H9 (cell line): ENCODE data around the gene CLPTM1L. TPM values are rescaled to one million over a fixed set of nuclear protein-coding genes. Genes with fewer than 3 reads are reported as not detected.

Experiments used
- DNase-seq: peaks from one replicate; pipeline ENCODE4 v3.0.0-alpha.2; 2017
- H2AFZ ChIP-seq: one replicate; pipeline ENCODE4 v1.6.1; 2013; ENCODE audit warnings: mild to moderate bottlenecking, low read length, control low read depth, moderate library complexity
- H2AK5ac ChIP-seq: 2 replicates; pipeline ENCODE4 v1.6.1; 2013; ENCODE audit warnings: low read length, control low read depth, mixed read lengths; ENCODE audit not compliant: insufficient read length
- H2BK120ac ChIP-seq: one replicate; pipeline ENCODE4 v1.6.1; 2013; ENCODE audit warnings: low read depth, mild to moderate bottlenecking, low read length, control low read depth, inconsistent platforms; ENCODE audit not compliant: poor library complexity, severe bottlenecking
- H2BK12ac ChIP-seq: 2 replicates; pipeline ENCODE4 v1.6.1; 2013; ENCODE audit warnings: low read length, control low read depth, mixed read lengths, low read depth; ENCODE audit not compliant: insufficient read length
- H2BK15ac ChIP-seq: 2 replicates; pipeline ENCODE4 v1.6.1; 2013; ENCODE audit warnings: low read depth, low read length, control low read depth
- H2BK20ac ChIP-seq: one replicate; pipeline ENCODE4 v1.6.1; 2013; ENCODE audit warnings: low read depth, mild to moderate bottlenecking, low read length, control low read depth, inconsistent platforms; ENCODE audit not compliant: poor library complexity, severe bottlenecking
- H2BK5ac ChIP-seq: 2 replicates; pipeline ENCODE4 v1.6.1; 2013; ENCODE audit warnings: low read length, control low read depth, mixed read lengths; ENCODE audit not compliant: insufficient read length
- H3K14ac ChIP-seq: 2 replicates; pipeline ENCODE4 v1.6.1; 2013; ENCODE audit warnings: low read length, control low read depth; ENCODE audit not compliant: insufficient read depth
- H3K18ac ChIP-seq: 2 replicates; pipeline ENCODE4 v1.6.1; 2013; ENCODE audit warnings: low read depth, mild to moderate bottlenecking, mixed read lengths, low read length, control low read depth; ENCODE audit not compliant: insufficient read length
- H3K23ac ChIP-seq: 2 replicates; pipeline ENCODE4 v1.6.1; 2013; ENCODE audit warnings: low read length, control low read depth, mixed read lengths, low read depth; ENCODE audit not compliant: insufficient read length
- H3K23me2 ChIP-seq: 2 replicates; pipeline ENCODE4 v1.6.1; 2013; ENCODE audit warnings: low read depth, mild to moderate bottlenecking, mixed read lengths, low read length, control low read depth; ENCODE audit not compliant: insufficient read length, poor library complexity, severe bottlenecking
- H3K27ac ChIP-seq: 2 replicates; pipeline ENCODE4 v1.5.1; 2013; ENCODE audit warnings: low read length, control low read depth, mixed read lengths, low read depth; ENCODE audit not compliant: insufficient read length
- H3K27me3 ChIP-seq: 2 replicates; pipeline ENCODE4 v1.6.1; 2013; ENCODE audit warnings: low read length, control low read depth, inconsistent platforms; ENCODE audit not compliant: insufficient read depth
- H3K4ac ChIP-seq: 2 replicates; pipeline ENCODE4 v1.6.1; 2013; ENCODE audit warnings: low read depth, mild to moderate bottlenecking, control low read depth, inconsistent platforms, low read length, moderate library complexity
- H3K4me1 ChIP-seq: 2 replicates; pipeline ENCODE4 v1.6.1; 2013; ENCODE audit warnings: low read length, control low read depth, inconsistent platforms; ENCODE audit not compliant: insufficient read depth
- H3K4me2 ChIP-seq: 2 replicates; pipeline ENCODE4 v1.6.1; 2013; ENCODE audit warnings: low read length, control low read depth, mixed read lengths; ENCODE audit not compliant: insufficient read length, insufficient read depth
- H3K56ac ChIP-seq: 2 replicates; pipeline ENCODE4 v1.6.1; 2013; ENCODE audit warnings: low read depth, mild to moderate bottlenecking, mixed read lengths, low read length, control low read depth; ENCODE audit not compliant: insufficient read length
- H3K79me1 ChIP-seq: 2 replicates; pipeline ENCODE4 v1.6.1; 2013; ENCODE audit warnings: low read depth, mild to moderate bottlenecking, moderate library complexity, low read length, control low read depth, inconsistent platforms; ENCODE audit not compliant: insufficient read depth, poor library complexity, severe bottlenecking
- H3K79me2 ChIP-seq: 2 replicates; pipeline ENCODE4 v1.6.1; 2013; ENCODE audit warnings: low read length, control low read depth, inconsistent platforms; ENCODE audit not compliant: insufficient read depth
- H3K9ac ChIP-seq: 2 replicates; pipeline ENCODE4 v1.6.1; 2013; ENCODE audit warnings: low read length, control low read depth, mixed read lengths; ENCODE audit not compliant: insufficient read length; ENCODE audit errors: extremely low read depth
- H3K9me3 ChIP-seq: one replicate; pipeline ENCODE4 v1.6.1; 2013; ENCODE audit warnings: low read depth, low read length, inconsistent platforms; ENCODE audit not compliant: control insufficient read depth
- H3T11ph ChIP-seq: one replicate; pipeline ENCODE4 v1.6.1; 2013; ENCODE audit warnings: mild to moderate bottlenecking, low read length, control low read depth, inconsistent platforms
- H4K20me1 ChIP-seq: one replicate; pipeline ENCODE4 v1.6.1; 2013; ENCODE audit not compliant: control insufficient read depth, insufficient read length, insufficient read depth
- H4K5ac ChIP-seq: 2 replicates; pipeline ENCODE4 v1.6.1; 2013; ENCODE audit warnings: low read depth, mild to moderate bottlenecking, mixed read lengths, low read length, control low read depth; ENCODE audit not compliant: insufficient read length
- H4K8ac ChIP-seq: replicated peaks from 2 replicates; pipeline ENCODE4 v1.6.1; 2013; ENCODE audit warnings: low read length, control low read depth, mixed read lengths, low read depth; ENCODE audit not compliant: insufficient read length
- H4K91ac ChIP-seq: 2 replicates; pipeline ENCODE4 v1.6.1; 2013; ENCODE audit warnings: low read depth, mild to moderate bottlenecking, moderate library complexity, mixed read lengths, low read length, control low read depth; ENCODE audit not compliant: insufficient read length
- H3K27ac Mint-ChIP-seq, 3 experiments: 2 replicates in 2 of 3; 3 replicates in 1 of 3; pipeline ENCODE4 v1.8.0; 2020 to 2021; ENCODE audit warnings: mixed read lengths in 3 of 3, mild to moderate bottlenecking in 1 of 3, moderate library complexity in 1 of 3
- H3K27me3 Mint-ChIP-seq: 2 replicates; pipeline ENCODE4 v1.8.0; 2021; ENCODE audit warnings: low read depth, mild to moderate bottlenecking, moderate library complexity, mixed read lengths
- H3K36me3 Mint-ChIP-seq, 3 experiments: 2 replicates in 2 of 3; 3 replicates in 1 of 3; pipeline ENCODE4 v1.8.0; 2020 to 2021; ENCODE audit warnings: low read depth in 3 of 3, mixed read lengths in 3 of 3; ENCODE audit not compliant: insufficient read depth in 1 of 3
- H3K4me1 Mint-ChIP-seq, 2 experiments: 2 replicates each; pipeline ENCODE4 v1.8.0; 2020; ENCODE audit warnings: mixed read lengths in 2 of 2
- H3K4me3 Mint-ChIP-seq, 2 experiments: 2 replicates in 1 of 2; 3 replicates in 1 of 2; pipeline ENCODE4 v1.8.0; 2020 to 2021; ENCODE audit warnings: mild to moderate bottlenecking in 2 of 2, mixed read lengths in 2 of 2, moderate library complexity in 1 of 2
- H3K9me3 Mint-ChIP-seq, 2 experiments: 2 replicates in 1 of 2; 3 replicates in 1 of 2; pipeline ENCODE4 v1.8.0; 2020; ENCODE audit warnings: mild to moderate bottlenecking in 2 of 2, mixed read lengths in 2 of 2, moderate library complexity in 1 of 2
- CTCF ChIP-seq: fragments of 200-600 bp; sonication (generic); conservative IDR thresholded peaks from 3 replicates; pipeline ENCODE4 v1.8.0; 2021; ENCODE audit warnings: antibody characterized with exemption, mild to moderate bottlenecking
- WGBS: extraction: QIAGEN DNeasy Blood & Tissue Kit; methylation state at CpG from one replicate; pipeline ENCODE4 v1.1.7; 2013; ENCODE audit warnings: missing lambda C conversion rate, low lambda C conversion rate, mixed read lengths; ENCODE audit not compliant: insufficient read length; ENCODE audit errors: extremely low coverage; 5-methylcytosine and 5-hydroxymethylcytosine counted together
- total RNA-seq: library from RNA; stranded (reverse); gene quantifications from 2 replicates; pipeline ENCODE4 v1.2.1, GENCODE V29; 2021

CLPTM1L gene
- total RNA-seq, 1 experiment from 2014 or later, result 108 TPM

- H2AFZ ChIP-seq, result no peak overlapping the region
- no peak overlapping the region for H3K23ac ChIP-seq
- H3T11ph ChIP-seq, result no peak overlapping the region
- no peak overlapping the region; the same call in 1 of the 2 replicates for H3K14ac ChIP-seq
- Mint-ChIP-seq H3K27me3 (peaks cover 63% of the 10 kb centered on the region), H3K4me1 (peaks cover 9% of the 10 kb centered on the region in 2 experiments), H3K9me3 (no peaks in the 10 kb centered on the region), H3K36me3 (no peaks in the 10 kb centered on the region), H3K4me3 (no peak overlapping the region), H3K27ac (no peak overlapping the region)
- H3K18ac ChIP-seq, result no peak overlapping the region
- WGBS, result no CpG with 5 or more reads among the region's 21 CpGs
- H3K56ac ChIP-seq, result no peak overlapping the region
- no peak overlapping the region for H2BK5ac ChIP-seq
- no peaks in the 10 kb centered on the region for H3K9me3 ChIP-seq
- no peak overlapping the region for H3K27ac ChIP-seq
- H3K27me3 ChIP-seq, result peaks cover 4% of the 10 kb centered on the region; the same call in 1 of the 2 replicates
- H2BK20ac ChIP-seq, result no peak overlapping the region
- no peak overlapping the region for H4K8ac ChIP-seq
- H3K4ac ChIP-seq, result no peak overlapping the region
- H4K5ac ChIP-seq, result no peak overlapping the region
- no peaks in the 10 kb centered on the region for H3K79me1 ChIP-seq
- no peak overlapping the region for H2BK120ac ChIP-seq
- H2BK15ac ChIP-seq, result no peak overlapping the region
- H3K9ac ChIP-seq, result no peak overlapping the region
- no peak overlapping the region for H3K4me2 ChIP-seq
- no peak for DNase-seq
- no peak overlapping the region for H2BK12ac ChIP-seq
- no peaks in the 10 kb centered on the region for H3K79me2 ChIP-seq
- H4K91ac ChIP-seq, result no peak overlapping the region
- H3K4me1 ChIP-seq, result no peaks in the 10 kb centered on the region
- H3K23me2 ChIP-seq, result peaks cover 6% of the 10 kb centered on the region
- H2AK5ac ChIP-seq, result no peak overlapping the region
- peaks cover 3% of the 10 kb centered on the region for H4K20me1 ChIP-seq
- TF ChIP-seq CTCF, result no peak
Measured at GRCh38 chr5:1390861-1391600, 46.1 kb upstream of the CLPTM1L start.
